Measurements from ENCODE around the gene TRMT10B. TPM values are rescaled to one million over a fixed set of nuclear protein-coding genes. Genes with fewer than 3 reads are reported as not detected.

The TRMT10B gene
- total and polyA plus RNA-seq, 2 of the 13 experiments (the other 11 are each of a cell fraction or from before 2014, with no cell fraction given), result 3.1 to 3.9 TPM

DNA sequence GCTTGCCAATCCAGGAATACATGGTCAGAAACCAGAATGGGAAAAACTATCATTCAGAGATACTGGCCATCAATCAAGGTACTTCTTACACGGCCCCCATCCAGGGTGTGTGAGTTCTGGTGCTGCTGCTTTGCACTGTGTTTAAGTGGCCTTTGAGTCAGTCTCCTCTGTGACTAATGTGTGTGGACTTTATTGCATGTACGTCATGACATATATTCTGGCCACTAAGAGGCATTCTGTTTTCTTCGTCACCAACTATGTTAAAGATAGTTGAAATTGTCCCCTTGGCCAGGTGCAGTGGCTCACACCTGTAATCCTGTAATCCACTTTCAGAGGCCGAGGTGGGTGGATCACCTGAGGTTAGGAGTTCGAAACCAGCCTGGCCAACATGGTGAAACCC lies 22.7 kb downstream of the TRMT10B start (continued):
- TF ChIP-seq THRA (CRISPR knock-in tag; IDR thresholded peaks at IDR 0.05; ENCODE audit: borderline replicate concordance) (no peak), ZNF713 (CRISPR knock-in tag; IDR thresholded peaks at IDR 0.05) (no peak), ZBTB49 (CRISPR knock-in tag; IDR thresholded peaks at IDR 0.05; ENCODE audit: borderline replicate concordance) (no peak), RARG (CRISPR knock-in tag; IDR thresholded peaks at IDR 0.05; ENCODE audit: low read depth) (no peak), HOXA9 (CRISPR knock-in tag; IDR thresholded peaks at IDR 0.05; ENCODE audit: borderline replicate concordance) (no peak), MAFK (conservative IDR thresholded peaks at IDR 0.05 in 1 of 2, IDR thresholded peaks at IDR 0.05 in 1 of 2; ENCODE audit: low read length in 2 of 2) (no peak), SPEN (CRISPR knock-in tag; IDR thresholded peaks at IDR 0.05; ENCODE audit: low read depth) (no peak)
- TF ChIP-seq, protein P1, sequence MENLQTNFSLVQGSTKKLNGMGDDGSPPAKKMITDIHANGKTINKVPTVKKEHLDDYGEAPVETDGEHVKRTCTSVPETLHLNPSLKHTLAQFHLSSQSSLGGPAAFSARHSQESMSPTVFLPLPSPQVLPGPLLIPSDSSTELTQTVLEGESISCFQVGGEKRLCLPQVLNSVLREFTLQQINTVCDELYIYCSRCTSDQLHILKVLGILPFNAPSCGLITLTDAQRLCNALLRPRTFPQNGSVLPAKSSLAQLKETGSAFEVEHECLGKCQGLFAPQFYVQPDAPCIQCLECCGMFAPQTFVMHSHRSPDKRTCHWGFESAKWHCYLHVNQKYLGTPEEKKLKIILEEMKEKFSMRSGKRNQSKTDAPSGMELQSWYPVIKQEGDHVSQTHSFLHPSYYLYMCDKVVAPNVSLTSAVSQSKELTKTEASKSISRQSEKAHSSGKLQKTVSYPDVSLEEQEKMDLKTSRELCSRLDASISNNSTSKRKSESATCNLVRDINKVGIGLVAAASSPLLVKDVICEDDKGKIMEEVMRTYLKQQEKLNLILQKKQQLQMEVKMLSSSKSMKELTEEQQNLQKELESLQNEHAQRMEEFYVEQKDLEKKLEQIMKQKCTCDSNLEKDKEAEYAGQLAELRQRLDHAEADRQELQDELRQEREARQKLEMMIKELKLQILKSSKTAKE (CRISPR knock-in tag; IDR thresholded peaks at IDR 0.05; ENCODE audit: borderline replicate concordance), result no peak
- TF ChIP-seq, protein P2, sequence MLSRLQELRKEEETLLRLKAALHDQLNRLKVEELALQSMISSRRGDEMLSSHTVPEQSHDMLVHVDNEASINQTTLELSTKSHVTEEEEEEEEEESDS (CRISPR knock-in tag; IDR thresholded peaks at IDR 0.05; ENCODE audit: borderline replicate concordance), result no peak
